Measurements from ENCODE around the gene SCO2. TPM values are rescaled to one million over a fixed set of nuclear protein-coding genes. Genes with fewer than 3 reads are reported as not detected.

SCO2 gene
- total RNA-seq, 1 experiment from 2014 or later = 7.0 TPM

- no peaks in the 10 kb centered on the region for H3K9me2 ChIP-seq (ENCODE audit: insufficient read depth)
- TF ChIP-seq CTCF (IDR thresholded peaks at IDR 0.05 in 2 of 3, conservative IDR thresholded peaks at IDR 0.05 in 1 of 3; ENCODE audit: borderline replicate concordance in 1 of 3, insufficient read depth in 1 of 3, low read depth in 2 of 3, low read length in 2 of 3) (no peak), ZNF274 (IDR thresholded peaks at IDR 0.05; ENCODE audit: low read depth, low read length) (no peak), YY1 (IDR thresholded peaks at IDR 0.05; ENCODE audit: extremely low read depth, insufficient replicate concordance, low read depth, low read length) (no peak), EZH2 (IDR thresholded peaks at IDR 0.05) (no peak), RAD21 (IDR thresholded peaks at IDR 0.05; ENCODE audit: low read depth) (no peak), SP1 (IDR thresholded peaks at IDR 0.05; ENCODE audit: low read depth) (no peak), ELF1 (IDR thresholded peaks at IDR 0.05; ENCODE audit: borderline replicate concordance, low read depth) (no peak)
- TF ChIP-seq, protein P1, sequence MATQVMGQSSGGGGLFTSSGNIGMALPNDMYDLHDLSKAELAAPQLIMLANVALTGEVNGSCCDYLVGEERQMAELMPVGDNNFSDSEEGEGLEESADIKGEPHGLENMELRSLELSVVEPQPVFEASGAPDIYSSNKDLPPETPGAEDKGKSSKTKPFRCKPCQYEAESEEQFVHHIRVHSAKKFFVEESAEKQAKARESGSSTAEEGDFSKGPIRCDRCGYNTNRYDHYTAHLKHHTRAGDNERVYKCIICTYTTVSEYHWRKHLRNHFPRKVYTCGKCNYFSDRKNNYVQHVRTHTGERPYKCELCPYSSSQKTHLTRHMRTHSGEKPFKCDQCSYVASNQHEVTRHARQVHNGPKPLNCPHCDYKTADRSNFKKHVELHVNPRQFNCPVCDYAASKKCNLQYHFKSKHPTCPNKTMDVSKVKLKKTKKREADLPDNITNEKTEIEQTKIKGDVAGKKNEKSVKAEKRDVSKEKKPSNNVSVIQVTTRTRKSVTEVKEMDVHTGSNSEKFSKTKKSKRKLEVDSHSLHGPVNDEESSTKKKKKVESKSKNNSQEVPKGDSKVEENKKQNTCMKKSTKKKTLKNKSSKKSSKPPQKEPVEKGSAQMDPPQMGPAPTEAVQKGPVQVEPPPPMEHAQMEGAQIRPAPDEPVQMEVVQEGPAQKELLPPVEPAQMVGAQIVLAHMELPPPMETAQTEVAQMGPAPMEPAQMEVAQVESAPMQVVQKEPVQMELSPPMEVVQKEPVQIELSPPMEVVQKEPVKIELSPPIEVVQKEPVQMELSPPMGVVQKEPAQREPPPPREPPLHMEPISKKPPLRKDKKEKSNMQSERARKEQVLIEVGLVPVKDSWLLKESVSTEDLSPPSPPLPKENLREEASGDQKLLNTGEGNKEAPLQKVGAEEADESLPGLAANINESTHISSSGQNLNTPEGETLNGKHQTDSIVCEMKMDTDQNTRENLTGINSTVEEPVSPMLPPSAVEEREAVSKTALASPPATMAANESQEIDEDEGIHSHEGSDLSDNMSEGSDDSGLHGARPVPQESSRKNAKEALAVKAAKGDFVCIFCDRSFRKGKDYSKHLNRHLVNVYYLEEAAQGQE (IDR thresholded peaks at IDR 0.05; ENCODE audit: low read depth) = no peak
- TF ChIP-seq, protein P2, sequence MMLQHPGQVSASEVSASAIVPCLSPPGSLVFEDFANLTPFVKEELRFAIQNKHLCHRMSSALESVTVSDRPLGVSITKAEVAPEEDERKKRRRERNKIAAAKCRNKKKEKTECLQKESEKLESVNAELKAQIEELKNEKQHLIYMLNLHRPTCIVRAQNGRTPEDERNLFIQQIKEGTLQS (IDR thresholded peaks at IDR 0.05) = no peak
- peaks cover 6 to 25% of the 10 kb centered on the region in 2 experiments; a peak in 3 of 4 replicates for H3K4me1 ChIP-seq (ENCODE audit: control insufficient read depth in 1 of 2, insufficient read depth in 2 of 2, low read length in 2 of 2)
- no peak within 1 kb of the TSS for H3K4me3 ChIP-seq (replicated peaks in 1 of 2; ENCODE audit: low read depth in 1 of 2, low read length in 2 of 2)
- POLR2A ChIA-PET = no interaction called here
- H3K27me3 ChIP-seq (ENCODE audit: insufficient read depth, low read length) = no peaks in the 10 kb centered on the region
- H2AFZ ChIP-seq (ENCODE audit: low read depth, low read length, poor library complexity, severe bottlenecking) = no peak within 1 kb of the TSS
- intact Hi-C loops (cut with micrococcal nuclease) = no loop called here
- no peaks in the 10 kb centered on the region for H4K20me1 ChIP-seq (ENCODE audit: insufficient read depth)
- H3K9me3 ChIP-seq (ENCODE audit: control insufficient read depth in 1 of 2, insufficient read depth in 1 of 2, low read depth in 1 of 2, low read length in 2 of 2) = no peaks in the 10 kb centered on the region
- H3K4me2 ChIP-seq (ENCODE audit: low read length) = no peak within 1 kb of the TSS
- no peaks in the 10 kb centered on the region for H3K79me2 ChIP-seq (ENCODE audit: insufficient read depth, low read length)
- CTCF ChIA-PET = interaction anchor here (0.9 kb wide), 1 partner anchor 11 kb away, joined by 3 read pairs; no protein-coding TSS in a partner anchor
- BruUV-seq (replicated peaks) = no TSS peak
- RAD21 ChIA-PET (ENCODE audit: low non-redundant PET in 1 of 2, low total read pairs in 2 of 2, uncharacterized antibody in 2 of 2, unreplicated experiment in 2 of 2) = no interaction called here
- H3K9ac ChIP-seq (ENCODE audit: low read length) = no peak within 1 kb of the TSS
- no peak within 1 kb of the TSS; the same call in 1 of the 2 replicates for H3K27ac ChIP-seq (ENCODE audit: low read depth, low read length)
- DNase-seq (ENCODE audit: low read depth, low spot score) = no peak
- no peak for ATAC-seq
- no peaks in the 10 kb centered on the region for H3K36me3 ChIP-seq (ENCODE audit: control insufficient read depth in 1 of 2, insufficient read depth in 2 of 2, low read length in 2 of 2)
Observed at GRCh38 chr22:50486561-50487289, 38.7 kb downstream of the SCO2 start, which contains the start of gene MIOX. Gene MIOX (plus strand): TSS chr22:50486859. CDS start chr22:50486898, 39 bp downstream.

Measured in HCT116 (cell line).